Stimulated activated CD8-positive, alpha-beta memory T cell treated with anti-CD3 and anti-CD28 coated beads, Interleukin-4, amount 100 ng/mL, for 24 hours (primary cell): Measurements from ENCODE around the gene MRS2.
"Not testable (repeated sequence)": the region's sequence is repeated elsewhere in the genome, so short reads cannot be mapped to it uniquely, and the experiment has no call there.

ENCODE experiments used
- DNase-seq: peaks from one replicate; pipeline ENCODE4 v3.0.0-alpha.2; 2020; ENCODE audit warnings: low read depth

MRS2 gene

GRCh38 chr6:24402697-24403500, at the start of gene MRS2:
TSS of gene MRS2 (plus strand) at chr6:24402936. CDS start at chr6:24403047, 111 bp downstream.
- DNase-seq = peak; percentile 63

- no peak for DNase-seq
These were observed 48.9 kb upstream of the MRS2 start for GRCh38 chr6:24353861-24354260.

- DNase-seq = no peak
These were observed 47.3 kb upstream of the MRS2 start for GRCh38 chr6:24355393-24355792.

- DNase-seq = no peak
These were observed 46.3 kb upstream of the MRS2 start for GRCh38 chr6:24356310-24356973.

- no peak for DNase-seq
These were observed 45.2 kb upstream of the MRS2 start, which contains the start of gene DCDC2 for GRCh38 chr6:24357336-24358218. TSS of gene DCDC2 (minus strand) at chr6:24358059. CDS start at chr6:24357750, 309 bp downstream.

GRCh38 chr6:24358219-24358821, 44.4 kb upstream of the MRS2 start:
- DNase-seq = no peak

- peak; percentile 77 for DNase-seq
These were observed 42.9 kb upstream of the MRS2 start for GRCh38 chr6:24359640-24360454.

GRCh38 chr6:24362363-24362762, 40.4 kb upstream of the MRS2 start:
- DNase-seq = not testable (repeated sequence)

- not testable (repeated sequence) for DNase-seq
These were observed 37.6 kb upstream of the MRS2 start for GRCh38 chr6:24365103-24365633.

- no peak for DNase-seq
These were observed 28.1 kb upstream of the MRS2 start for GRCh38 chr6:24374612-24375011.

GRCh38 chr6:24376871-24377270, 25.9 kb upstream of the MRS2 start:
- no peak for DNase-seq

- DNase-seq = no peak
These were observed 24.2 kb upstream of the MRS2 start for GRCh38 chr6:24378473-24379097.

- DNase-seq = no peak
These were observed 21.1 kb upstream of the MRS2 start for GRCh38 chr6:24381476-24382219.

- no peak for DNase-seq
These were observed 20.6 kb upstream of the MRS2 start for GRCh38 chr6:24382220-24382540.

GRCh38 chr6:24382891-24383494, 19.7 kb upstream of the MRS2 start:
- not testable (repeated sequence) for DNase-seq

GRCh38 chr6:24384369-24385130, 18.2 kb upstream of the MRS2 start:
- DNase-seq = not testable (repeated sequence)

- DNase-seq = no peak
These were observed 17.0 kb upstream of the MRS2 start for GRCh38 chr6:24385536-24386269.

- DNase-seq = no peak
These were observed 14.9 kb upstream of the MRS2 start for GRCh38 chr6:24387818-24388217.
